Activated CD8-positive, alpha-beta memory T cell treated with anti-CD3 and anti-CD28 coated beads, Interleukin-2, amount 50 U/mL, for 1 hour (primary cell): ENCODE measurements around the gene LDB3.
A peak's percentile ranks its signal among the peaks of the same experiment; 100 is the strongest.

Experiments used
- DNase-seq: peaks from one replicate; pipeline ENCODE4 v3.0.0-alpha.2; 2020; ENCODE audit errors: extremely low read depth

Gene LDB3

GRCh38 chr10:86706401-86706841 lies 38.1 kb downstream of the LDB3 start:
- DNase-seq, result no peak

GRCh38 chr10:86706977-86707376 lies 38.7 kb downstream of the LDB3 start:
- DNase-seq, result no peak

- no peak for DNase-seq
Observed at GRCh38 chr10:86707505-86707904, 39.2 kb downstream of the LDB3 start.

GRCh38 chr10:86708068-86708782 lies 39.9 kb downstream of the LDB3 start:
- no peak for DNase-seq

- DNase-seq, result no peak
Observed at GRCh38 chr10:86708783-86709380, 40.6 kb downstream of the LDB3 start.

- no peak for DNase-seq
Observed at GRCh38 chr10:86709396-86710185, 41.3 kb downstream of the LDB3 start.

- peak; percentile 34 for DNase-seq
Observed at GRCh38 chr10:86710987-86711512, 42.7 kb downstream of the LDB3 start.

- DNase-seq, result no peak
Observed at GRCh38 chr10:86711513-86712316, 43.4 kb downstream of the LDB3 start.

- DNase-seq, result no peak
Observed at GRCh38 chr10:86712317-86712707, 44.0 kb downstream of the LDB3 start.

- no peak for DNase-seq
Observed at GRCh38 chr10:86715156-86715795, 47.0 kb downstream of the LDB3 start.

- DNase-seq, result no peak
Observed at GRCh38 chr10:86715836-86716235, 47.5 kb downstream of the LDB3 start.

- no peak for DNase-seq
Observed at GRCh38 chr10:86716466-86716865, 48.2 kb downstream of the LDB3 start.

GRCh38 chr10:86718556-86718955 lies 50.2 kb downstream of the LDB3 start:
- DNase-seq, result no peak

- DNase-seq, result no peak
Observed at GRCh38 chr10:86721232-86721631, 52.9 kb downstream of the LDB3 start.

GRCh38 chr10:86723009-86723408 lies 54.7 kb downstream of the LDB3 start:
- DNase-seq, result no peak

GRCh38 chr10:86724445-86724844 lies 56.1 kb downstream of the LDB3 start:
- DNase-seq, result no peak

- no peak for DNase-seq
Observed at GRCh38 chr10:86725980-86726676, 57.8 kb downstream of the LDB3 start.

GRCh38 chr10:86726677-86726999 lies 58.3 kb downstream of the LDB3 start:
- no peak for DNase-seq

GRCh38 chr10:86727470-86727869 lies 59.2 kb downstream of the LDB3 start:
- DNase-seq, result no peak

- no peak for DNase-seq
Observed at GRCh38 chr10:86728056-86728455, 59.7 kb downstream of the LDB3 start.

- no peak for DNase-seq
Observed at GRCh38 chr10:86729677-86730076, 61.4 kb downstream of the LDB3 start.
